SKM-1 (cell line): ENCODE data around the gene ARHGAP21.
"Not testable (repeated sequence)": the region's sequence is repeated elsewhere in the genome, so short reads cannot be mapped to it uniquely, and the experiment has no call there.

Experiments
- DNase-seq: peaks from one replicate; lab custom pipeline; 2025; ENCODE audit not compliant: unreplicated experiment; lab: John Stamatoyannopoulos, UW

Gene ARHGAP21

GRCh38 chr10:24723788-24724380 is at the start of gene ARHGAP21:
Gene ARHGAP21 (minus strand): TSS chr10:24723887. CDS start chr10:24721899, 1,988 bp downstream.
- no peak for DNase-seq

GRCh38 chr10:24771943-24772694 is 48.4 kb upstream of the ARHGAP21 start:
- no peak for DNase-seq

- DNase-seq = not testable (repeated sequence)
Observed at GRCh38 chr10:24764991-24765390, 41.3 kb upstream of the ARHGAP21 start.

GRCh38 chr10:24762966-24763623 is 39.4 kb upstream of the ARHGAP21 start:
- DNase-seq = no peak

GRCh38 chr10:24762161-24762924 is 38.7 kb upstream of the ARHGAP21 start:
- DNase-seq = no peak

GRCh38 chr10:24759672-24760071 is 36.0 kb upstream of the ARHGAP21 start:
- DNase-seq = no peak

GRCh38 chr10:24758254-24758653 is 34.6 kb upstream of the ARHGAP21 start:
- not testable (repeated sequence) for DNase-seq

- DNase-seq = no peak
Observed at GRCh38 chr10:24756283-24756682, 32.6 kb upstream of the ARHGAP21 start.

- no peak for DNase-seq
Observed at GRCh38 chr10:24751716-24752115, 28.0 kb upstream of the ARHGAP21 start.

- DNase-seq = no peak
Observed at GRCh38 chr10:24750695-24751094, 27.0 kb upstream of the ARHGAP21 start.

GRCh38 chr10:24748214-24748613 is 24.5 kb upstream of the ARHGAP21 start:
- DNase-seq = no peak

GRCh38 chr10:24744946-24745345 is 21.3 kb upstream of the ARHGAP21 start:
- DNase-seq = no peak

GRCh38 chr10:24740714-24741113 is 17.0 kb upstream of the ARHGAP21 start:
- DNase-seq = no peak

GRCh38 chr10:24737001-24737400 is 13.3 kb upstream of the ARHGAP21 start:
- no peak for DNase-seq

- no peak for DNase-seq
Observed at GRCh38 chr10:24731942-24732341, 8.3 kb upstream of the ARHGAP21 start.

GRCh38 chr10:24730811-24731210 is 7.1 kb upstream of the ARHGAP21 start:
- DNase-seq = no peak

GRCh38 chr10:24727786-24728185 is 4.1 kb upstream of the ARHGAP21 start:
- no peak for DNase-seq

- no peak for DNase-seq
Observed at GRCh38 chr10:24726626-24727025, 2.9 kb upstream of the ARHGAP21 start.

GRCh38 chr10:24726029-24726428 is 2.3 kb upstream of the ARHGAP21 start:
- not testable (repeated sequence) for DNase-seq

GRCh38 chr10:24724381-24725228 is 918 bp upstream of the ARHGAP21 start:
- DNase-seq = peak; percentile 26
